ENCODE measurements around the gene LIN7A.

LIN7A gene

GRCh38 chr12:80849337-80849736, 88.4 kb downstream of the LIN7A start:
- no peak for DNase-seq

DNA sequence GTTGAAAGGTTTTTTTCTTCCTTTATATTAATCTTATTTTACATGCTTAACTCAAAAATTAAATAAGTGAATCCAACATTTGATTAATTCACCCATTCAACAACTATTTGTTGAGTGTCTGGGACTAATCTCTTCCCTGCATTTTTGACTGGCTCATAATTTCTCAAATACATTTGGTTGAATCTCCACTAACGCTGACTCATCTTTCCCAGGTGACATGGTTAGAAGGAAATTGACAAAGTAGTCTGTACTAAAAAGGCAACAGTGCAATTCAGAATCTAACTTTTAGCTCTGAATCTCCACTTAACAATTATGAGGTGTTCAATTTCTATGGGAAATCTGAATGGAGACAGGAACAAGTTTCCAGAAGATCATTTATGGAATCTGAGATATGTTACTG, 88.9 kb downstream of the LIN7A start:
- no peak for DNase-seq

DNA sequence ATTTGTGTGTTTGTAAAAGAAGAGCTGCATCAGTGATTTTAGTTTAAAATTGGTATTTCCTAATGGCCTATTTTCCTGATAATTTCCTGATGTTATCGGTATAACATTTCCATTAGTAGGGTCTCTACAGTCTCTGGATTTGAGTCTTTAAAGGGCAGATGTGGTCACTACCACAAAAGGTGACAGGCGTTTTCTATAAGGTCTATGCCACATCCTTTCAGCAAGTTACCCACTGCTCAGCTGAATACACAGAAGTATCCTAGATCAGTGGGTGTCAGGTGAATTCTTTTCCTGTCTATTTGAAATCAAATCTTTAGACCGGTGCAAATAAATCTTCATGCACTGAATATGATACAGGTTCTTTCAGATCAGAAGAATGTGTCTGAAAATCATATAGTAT, 90.2 kb downstream of the LIN7A start:
- DNase-seq: no peak

- no peak for DNase-seq
These were observed 90.8 kb downstream of the LIN7A start for GRCh38 chr12:80846952-80847351.

- DNase-seq: no peak
These were observed 92.1 kb downstream of the LIN7A start for GRCh38 chr12:80845639-80846038.

GRCh38 chr12:80843969-80844368, 93.8 kb downstream of the LIN7A start:
- DNase-seq: no peak

DNA sequence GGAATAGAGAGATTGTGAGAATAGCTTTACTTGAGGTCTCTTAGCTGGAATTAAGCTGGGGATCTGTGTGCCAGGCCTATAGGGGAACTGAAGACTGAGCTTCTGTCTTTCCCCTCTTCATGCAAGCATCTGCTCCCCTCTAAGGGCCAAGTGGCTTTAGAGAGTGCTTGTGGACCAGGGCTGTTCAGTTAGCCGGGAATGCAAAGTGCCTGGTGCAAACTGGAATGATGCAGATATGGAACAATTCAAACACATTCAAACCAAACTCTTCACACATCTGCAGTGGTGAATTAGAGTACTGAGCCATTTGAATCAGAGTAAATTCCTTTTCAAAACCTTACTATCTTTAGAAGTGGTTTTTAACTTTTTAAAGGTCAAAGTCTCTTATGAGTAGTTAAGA, 99.0 kb downstream of the LIN7A start:
- DNase-seq: no peak

DNA sequence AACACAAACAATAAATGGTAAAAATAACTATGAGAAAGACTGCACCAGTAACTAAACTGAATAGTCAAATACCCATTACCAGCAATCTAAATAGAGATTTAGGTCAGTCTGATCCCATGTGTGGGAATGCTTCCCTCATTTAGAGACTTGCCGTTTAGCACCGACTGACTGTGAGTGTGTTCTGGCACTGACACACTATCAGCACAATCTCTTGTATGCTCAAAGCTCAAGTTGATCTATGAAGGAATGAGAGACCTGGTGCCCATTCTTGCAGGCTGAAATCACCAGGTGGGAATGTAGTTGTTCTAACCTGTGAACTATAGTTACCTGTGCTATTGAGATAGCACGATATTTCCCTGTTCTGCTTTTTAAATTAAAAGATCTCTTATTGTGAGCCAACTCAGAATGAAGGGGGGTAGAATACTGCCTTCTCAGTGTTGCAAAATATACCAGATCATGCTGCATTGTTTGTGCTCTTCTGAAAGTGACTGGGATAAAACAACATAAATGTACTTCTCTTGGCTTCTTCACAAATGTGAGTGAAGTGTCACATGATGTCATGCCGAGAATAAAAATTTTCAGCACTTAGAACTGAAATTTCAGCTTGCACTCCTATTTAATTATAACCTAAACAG, 99.6 kb downstream of the LIN7A start:
- no peak for DNase-seq

DNA sequence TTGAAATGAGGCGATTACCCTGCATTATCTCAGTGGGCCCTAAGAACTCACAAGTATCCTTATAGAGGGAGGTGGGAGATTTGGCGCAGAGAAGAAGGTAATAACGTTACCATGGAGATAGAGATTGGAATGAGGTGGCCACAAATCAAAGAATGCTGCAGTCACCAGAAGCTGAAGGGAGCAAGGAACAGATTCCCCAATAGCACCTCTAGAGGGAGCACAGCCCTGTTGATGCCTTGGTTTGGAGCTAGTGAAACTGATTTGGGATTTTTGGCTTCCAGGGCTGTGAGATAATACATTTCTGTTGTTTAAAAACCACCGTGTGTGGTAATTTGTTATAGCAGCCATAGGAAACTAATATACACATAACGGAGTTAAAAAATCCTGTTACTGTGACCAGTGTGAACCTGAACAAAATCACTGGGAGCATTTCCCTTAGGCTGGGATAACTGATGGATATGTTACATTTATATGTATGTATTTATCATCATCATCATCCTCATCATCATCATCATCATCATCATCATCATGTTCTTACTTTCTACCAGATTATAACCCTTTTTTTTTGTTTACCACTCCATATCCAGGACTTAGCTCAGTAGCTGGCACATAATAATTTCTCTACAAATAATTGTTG, 100.3 kb downstream of the LIN7A start:
- DNase-seq: no peak

- DNase-seq: no peak
These were observed 103.0 kb downstream of the LIN7A start for GRCh38 chr12:80834724-80835123.

GRCh38 chr12:80830533-80831088, 107.1 kb downstream of the LIN7A start:
- DNase-seq: no peak

DNA sequence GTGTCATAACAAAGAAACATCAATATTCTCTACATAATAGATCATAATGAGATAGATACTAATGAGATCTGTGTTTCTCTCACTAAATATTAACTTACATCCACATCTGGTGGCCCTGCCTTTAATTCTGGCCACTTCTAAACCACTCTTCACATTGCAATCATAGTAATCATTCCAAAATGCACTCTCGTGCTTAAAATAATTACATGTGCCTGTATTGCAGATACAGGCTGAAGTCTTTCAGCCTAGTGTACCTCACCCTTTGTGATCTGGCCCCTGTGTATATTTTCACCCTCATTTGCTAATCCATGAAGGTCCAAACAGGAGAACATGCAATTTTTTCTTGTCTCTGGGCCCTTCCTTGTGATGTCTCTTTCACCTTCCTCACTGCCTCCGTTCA, 108.0 kb downstream of the LIN7A start:
- DNase-seq: no peak

DNA sequence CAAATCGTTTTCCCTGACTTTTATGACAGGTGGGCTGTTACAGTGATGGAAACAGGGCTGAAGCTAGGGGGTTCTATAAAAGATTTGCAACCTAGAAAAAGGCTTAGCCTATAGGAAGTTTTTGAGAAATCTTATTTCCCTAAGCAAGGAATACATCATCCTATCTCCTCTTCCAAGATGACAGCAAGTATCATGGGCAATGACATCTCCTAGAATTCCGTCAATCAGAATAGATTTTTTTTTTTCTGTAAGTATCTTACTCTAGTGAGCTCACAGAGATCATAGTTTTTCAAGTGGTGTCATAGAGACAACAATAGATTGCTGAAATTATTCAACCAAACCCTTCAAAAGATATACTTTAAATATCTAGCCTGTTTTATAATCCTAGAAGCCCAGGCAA, 112.2 kb downstream of the LIN7A start:
- DNase-seq: no peak

DNA sequence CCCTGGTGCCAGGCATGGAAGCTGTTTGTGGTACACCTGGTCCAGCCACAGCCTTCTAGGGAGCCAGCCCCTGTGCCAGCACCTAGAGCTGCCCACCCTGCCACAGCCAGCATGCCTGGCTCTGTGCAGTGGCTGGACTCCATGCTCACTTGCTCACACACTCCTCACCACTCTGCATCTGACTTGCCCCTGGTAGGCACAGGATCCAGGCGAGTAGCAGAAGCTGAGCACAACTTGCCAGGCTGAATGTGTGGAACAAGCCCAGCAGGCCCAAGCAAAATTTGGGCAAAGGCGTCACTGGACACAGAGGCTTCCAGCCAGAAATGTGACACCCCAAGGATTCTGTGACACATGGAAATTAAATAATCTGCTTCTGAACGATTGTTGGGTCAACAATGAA, 114.3 kb downstream of the LIN7A start:
- DNase-seq: no peak

GRCh38 chr12:80821513-80822000, 116.2 kb downstream of the LIN7A start:
- DNase-seq: no peak

- no peak for DNase-seq
These were observed 118.9 kb downstream of the LIN7A start for GRCh38 chr12:80818878-80819277.

- no peak for DNase-seq
These were observed 122.4 kb downstream of the LIN7A start for GRCh38 chr12:80815351-80815750.

DNA sequence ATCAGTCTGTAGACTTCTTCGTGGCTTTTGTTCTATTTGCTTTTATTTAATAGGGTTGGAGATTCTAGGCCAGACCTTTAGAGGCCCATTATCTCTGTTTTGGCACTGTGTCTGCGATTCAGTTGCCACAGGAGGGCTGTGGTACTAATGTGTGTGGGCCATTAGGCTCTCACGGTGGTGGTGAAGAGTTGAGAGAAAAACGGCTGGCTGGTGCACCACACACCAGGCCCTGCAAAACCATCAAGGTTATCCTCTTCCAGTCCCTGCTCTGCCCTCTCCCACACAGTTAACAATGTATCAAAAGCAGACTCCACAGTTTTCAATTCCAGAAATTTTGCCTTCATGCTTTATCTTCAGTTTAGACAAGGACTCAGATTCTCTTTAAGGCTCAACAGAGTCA, 123.3 kb downstream of the LIN7A start:
- DNase-seq: no peak

DNA sequence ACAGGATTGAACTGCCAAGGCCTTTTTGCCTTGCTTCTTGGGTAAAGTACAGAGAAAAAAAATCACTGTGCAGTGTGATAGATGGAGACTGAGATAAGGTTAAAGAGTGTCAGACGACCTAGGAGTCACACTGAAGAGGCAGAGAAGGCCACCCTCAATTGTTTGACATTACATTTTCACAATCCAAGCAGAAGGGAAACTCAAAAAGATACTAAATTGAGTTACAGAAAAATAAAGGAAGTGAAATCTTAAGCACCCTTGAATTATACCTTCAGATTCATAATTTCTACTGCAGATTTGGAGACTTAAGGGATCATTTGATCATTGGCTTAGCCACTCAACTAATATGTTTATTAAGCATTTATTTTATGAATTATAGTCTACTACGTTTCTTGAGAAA, 123.9 kb downstream of the LIN7A start:
- no peak for DNase-seq

DNA sequence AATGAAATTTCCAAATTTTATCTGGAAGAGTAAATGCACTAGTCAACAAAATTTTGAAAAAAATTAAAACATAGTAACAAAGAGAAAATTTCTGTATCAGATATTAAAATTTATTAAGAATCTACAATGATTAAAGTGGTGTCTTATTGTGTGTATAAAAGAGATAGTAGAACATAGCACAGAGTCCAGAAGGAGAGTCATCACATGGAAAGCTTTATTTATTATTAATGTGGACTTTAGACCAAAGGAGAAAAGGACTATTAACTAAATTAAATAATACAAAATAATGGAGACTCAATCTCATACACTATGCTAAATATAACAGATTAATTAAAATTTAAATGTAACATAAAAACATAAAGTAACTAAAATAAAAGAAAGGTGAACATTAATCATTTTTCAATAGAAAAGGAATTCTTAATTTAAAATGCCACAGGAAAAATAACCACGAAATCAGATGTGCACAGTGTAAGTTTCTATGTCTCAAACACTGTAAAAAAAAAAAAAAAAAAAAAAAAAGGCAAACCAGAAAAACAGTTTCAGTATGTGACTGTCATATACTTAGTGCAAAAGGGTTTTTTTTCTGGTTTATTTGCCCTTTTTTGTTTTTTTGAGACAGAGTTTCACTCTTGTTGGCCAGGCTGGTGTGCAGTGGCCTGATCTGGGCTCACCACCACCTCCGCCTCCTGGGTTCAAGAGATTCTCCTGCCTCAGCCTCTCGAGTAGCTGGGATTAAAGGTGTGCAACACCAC, 125.6 kb downstream of the LIN7A start:
- no peak for DNase-seq

- no peak for DNase-seq
These were observed 126.9 kb downstream of the LIN7A start for GRCh38 chr12:80810874-80811273.

GRCh38 chr12:80807640-80808288, 130.0 kb downstream of the LIN7A start:
- DNase-seq: no peak

- DNase-seq: no peak
These were observed 132.6 kb downstream of the LIN7A start for GRCh38 chr12:80805106-80805505.
